ENCODE measurements around the gene CNIH2.
"Not testable (repeated sequence)": the region's sequence is repeated elsewhere in the genome, so short reads cannot be mapped to it uniquely, and the experiment has no call there.

The CNIH2 gene

DNA sequence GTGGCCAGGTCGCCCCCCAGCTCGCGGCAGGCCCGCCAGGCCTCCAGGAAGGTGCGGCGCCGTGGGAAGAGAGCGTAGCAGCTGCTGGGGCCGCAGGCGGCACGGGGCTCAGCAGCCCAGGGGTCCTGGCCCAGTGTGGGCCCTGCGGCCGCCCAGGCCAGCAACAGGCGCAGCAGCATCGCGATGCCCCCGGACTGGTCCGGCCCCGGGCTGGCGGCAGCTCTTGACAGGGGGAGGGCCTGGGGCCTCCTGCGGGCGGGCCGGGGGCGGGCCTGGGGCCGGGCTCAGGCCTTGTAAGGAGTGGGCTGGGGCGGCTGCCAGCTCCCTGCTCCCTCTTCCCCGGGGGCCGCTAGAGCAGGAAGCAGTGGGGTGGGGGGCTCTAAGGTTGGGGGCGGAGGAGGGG lies 38.9 kb downstream of the CNIH2 start, which contains the start of gene CD248:
Gene CD248, minus strand, starts transcription at position 196 of the 403 bp plus-strand sequence. Its CDS starts 17 bp downstream, at position 179.
- peak in 1 of 2 donors; percentile 17 for DNase-seq

DNA sequence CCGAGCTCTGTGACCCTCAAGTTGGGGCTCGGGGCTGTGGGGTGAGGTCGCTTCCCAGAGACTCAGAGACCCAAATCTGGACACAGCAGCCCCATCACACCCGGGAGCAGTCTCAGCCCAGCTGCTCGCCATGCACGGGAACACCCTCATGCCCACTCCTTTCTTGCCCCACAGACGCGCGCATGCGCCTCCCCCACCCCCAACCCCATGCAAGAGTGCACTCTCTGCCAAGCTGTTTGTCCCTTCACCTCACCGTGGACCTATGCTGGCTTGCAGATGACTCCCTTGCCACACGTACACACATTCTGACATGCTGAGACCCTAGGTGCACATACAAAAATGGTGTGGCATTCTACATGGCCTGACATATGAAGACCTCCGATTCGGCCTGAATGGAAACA lies 39.3 kb downstream of the CNIH2 start:
- peak; percentile 39 to 72 for DNase-seq

DNA sequence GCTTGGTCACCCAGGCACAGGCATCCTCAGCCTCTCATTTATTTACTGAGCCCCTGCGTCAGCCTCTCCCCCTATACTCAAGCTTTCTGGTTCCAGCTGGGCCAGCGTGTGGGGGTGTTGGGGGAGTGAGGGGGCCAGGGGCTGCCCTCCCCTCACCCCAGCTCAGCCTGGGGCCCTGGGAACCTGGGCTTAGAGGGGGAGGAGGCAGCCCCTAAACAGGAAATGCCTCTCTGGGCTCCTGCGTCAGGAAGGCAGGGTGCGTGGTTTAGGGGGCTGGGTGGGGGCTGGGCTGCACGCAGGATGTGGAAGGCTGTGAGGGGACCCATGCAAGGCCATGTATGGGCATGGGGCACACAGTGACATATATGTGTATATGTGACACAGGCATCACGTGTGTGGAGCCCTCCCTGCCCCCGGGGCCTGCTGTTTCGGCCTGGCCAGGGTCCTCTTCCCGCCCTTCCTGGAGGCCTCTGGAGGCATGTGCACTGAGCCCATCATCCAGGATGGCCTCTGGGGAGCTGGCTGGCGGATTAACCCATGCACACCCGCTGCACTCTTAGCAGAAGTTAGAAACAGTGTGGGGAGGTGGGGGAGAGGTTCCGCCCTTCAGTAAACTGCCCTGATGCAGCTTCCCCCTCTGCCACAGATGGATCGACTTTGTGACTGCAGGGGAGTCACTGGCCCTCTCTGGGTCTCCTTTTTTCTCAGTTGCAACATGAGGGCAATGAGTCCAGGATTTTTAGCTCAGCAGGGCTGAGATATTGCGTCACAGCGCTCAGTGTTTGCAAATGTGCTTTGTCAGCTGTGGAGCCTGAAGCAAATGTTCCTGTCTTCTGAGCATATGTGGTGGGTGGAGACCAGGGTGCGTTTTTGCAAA lies 40.0 kb downstream of the CNIH2 start:
- peak; percentile 74 to 89 for DNase-seq

DNA sequence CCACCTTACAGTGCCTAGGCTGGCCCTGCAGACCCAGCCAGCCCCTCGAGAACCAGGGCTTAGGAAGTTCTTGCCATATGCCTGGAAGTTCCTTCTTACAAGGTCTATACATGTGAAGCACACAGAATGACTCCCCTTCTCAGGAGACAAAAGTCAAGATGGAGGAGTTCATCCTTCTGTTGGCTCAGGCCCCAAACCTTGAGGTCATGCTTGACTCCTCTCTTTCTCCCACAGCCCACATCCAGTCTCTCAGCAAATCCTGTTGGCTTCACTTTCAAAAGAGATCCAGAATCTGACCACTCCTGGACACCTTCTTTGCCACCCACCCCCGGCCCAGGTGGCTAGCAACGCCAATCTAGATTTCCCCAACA lies 40.6 kb downstream of the CNIH2 start:
- DNase-seq: no peak

DNA sequence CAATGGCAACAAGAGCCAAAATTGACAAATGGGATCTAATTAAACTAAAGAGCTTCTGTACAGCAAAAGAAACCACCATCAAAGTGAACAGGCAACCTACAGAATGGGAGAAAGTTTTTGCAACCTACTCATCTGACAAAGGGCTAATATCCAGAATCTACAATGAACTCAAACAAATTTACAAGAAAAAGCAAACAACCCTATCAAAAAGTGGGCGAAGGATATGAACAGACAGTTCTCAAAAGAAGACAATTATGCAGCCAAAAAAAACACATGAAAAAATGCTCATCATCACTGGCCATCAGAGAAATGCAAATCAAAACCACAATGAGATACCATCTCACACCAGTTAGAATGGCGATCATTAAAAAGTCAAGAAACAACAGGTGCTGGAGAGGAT lies 42.3 kb downstream of the CNIH2 start:
- not testable (repeated sequence) for DNase-seq

DNA sequence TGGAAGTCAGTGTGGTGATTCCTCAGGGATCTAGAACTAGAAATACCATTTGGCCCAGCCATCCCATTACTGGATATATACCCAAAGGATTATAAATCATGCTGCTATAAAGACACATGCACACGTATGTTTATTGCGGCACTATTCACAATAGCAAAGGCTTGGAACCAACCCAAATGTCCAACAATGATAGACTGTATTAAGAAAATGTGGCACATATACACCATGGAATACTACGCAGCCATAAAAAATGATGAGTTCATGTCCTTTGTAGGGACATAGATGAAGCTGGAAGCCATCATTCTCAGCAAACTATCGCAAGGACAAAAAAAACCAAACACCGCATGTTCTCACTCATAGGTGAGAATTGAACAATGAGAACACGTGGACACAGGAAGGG lies 42.8 kb downstream of the CNIH2 start:
- not testable (repeated sequence) for DNase-seq

DNA sequence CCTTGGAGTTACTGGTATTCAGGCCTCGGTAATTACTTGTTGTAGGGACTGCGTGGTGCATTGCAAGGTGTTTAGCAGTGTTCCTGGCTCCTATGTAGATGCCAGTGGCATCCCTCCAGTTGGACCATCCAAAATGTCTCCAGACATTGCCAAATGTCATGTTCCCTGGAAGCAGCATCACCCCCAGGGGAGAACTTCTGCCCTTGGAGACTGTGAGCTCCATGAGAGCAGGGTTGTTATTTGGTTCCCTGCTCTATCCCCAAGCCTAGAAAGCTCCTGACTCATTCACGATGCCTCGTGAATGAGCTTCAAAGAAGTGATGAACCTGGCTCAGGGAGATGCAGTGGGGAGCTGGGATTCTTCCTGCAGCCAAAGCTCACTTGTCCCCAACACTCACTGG lies 43.6 kb downstream of the CNIH2 start:
- DNase-seq: no peak

DNA sequence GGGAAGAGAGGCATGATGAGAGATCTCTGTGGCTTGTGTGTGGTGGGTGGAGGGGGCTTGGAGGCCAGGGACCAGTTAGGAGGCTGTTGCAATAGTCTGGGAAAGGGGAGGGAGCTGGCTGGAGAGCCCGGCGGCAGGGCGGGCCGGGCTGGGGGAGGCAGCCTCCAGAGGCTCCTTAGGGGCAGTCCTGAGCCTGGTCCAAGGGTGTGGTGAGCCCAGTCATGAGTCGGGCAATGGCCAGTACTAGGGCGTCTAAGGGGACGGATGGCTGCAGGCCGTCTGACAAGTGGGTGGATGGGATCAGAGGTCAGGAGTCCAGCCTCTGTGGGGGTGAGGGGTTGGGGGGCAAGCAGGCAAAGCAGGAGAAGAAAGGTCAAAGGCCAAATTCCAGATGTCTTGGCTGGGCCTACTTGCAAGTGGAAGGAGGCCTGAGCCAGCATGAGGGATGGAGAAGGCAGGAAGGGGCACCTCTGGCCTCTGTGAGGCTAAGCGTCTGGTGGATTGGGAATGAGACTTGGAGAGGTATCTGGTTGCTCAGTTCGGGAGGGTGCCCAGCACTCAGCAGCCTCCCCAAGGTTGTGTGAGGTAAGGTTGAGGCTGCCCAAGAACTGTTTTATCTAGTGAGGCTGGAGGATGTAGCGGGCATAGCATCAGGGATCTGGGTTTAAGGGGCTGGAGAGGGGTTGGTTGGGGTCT lies 44.9 kb downstream of the CNIH2 start:
- DNase-seq: no peak

DNA sequence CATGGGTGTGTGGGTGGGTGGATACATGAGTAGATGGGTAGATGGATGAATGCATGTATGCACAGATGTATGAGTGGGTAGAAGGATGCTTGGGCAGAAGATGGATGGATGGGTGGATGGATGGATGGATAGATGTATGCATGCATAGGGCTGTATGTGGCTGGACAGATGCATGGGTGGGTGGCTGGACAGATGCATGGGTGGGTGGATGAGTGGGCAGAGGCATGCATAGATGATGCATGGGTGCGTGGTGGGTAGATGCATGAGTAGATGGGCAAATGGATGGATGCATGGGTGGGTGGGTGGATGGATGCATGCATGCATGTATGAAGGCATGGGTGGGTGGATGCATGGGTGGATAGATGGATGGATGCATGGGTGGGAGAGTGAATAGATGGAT lies 45.7 kb downstream of the CNIH2 start:
- DNase-seq: no peak

DNA sequence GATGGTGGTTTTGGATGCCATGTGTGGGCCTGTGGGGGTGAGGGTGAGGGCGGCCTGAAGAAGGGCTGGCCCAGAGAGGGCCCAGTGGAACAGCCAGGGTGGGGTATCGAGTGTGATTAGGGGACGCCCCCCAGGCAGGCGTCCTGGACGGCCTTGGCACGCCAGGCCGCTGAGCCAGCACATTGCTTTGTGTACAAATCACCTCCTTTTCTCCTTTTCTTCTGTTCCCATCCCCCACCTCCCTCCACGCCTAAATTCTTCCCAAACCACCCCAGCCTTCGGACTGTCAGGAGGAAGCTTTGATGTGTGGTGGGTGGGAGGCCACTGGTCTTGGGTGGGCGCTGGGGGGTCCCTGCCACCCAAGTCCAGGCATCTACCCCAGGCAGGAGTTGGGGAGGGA lies 46.7 kb downstream of the CNIH2 start:
- no peak for DNase-seq

DNA sequence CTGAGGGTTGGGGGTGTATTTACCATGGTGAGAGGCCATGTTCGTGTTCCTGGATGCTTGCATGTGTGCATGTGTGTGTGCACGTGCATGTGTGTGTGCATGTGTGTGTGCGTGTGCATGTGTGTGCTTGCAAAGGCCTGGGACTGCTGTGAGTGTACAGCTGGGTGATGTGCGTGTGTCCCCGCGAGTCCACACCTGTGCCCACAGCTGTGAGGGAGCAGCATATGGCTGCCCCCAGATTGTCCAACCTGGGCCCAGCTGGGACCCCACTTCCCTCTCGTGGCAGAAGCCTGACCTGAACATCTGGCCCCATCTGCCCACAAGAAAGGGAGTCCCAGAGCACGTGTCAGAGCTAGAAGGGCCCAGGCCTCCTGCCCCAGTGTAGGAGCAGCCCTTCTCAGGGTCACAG lies 47.3 kb downstream of the CNIH2 start:
- no peak for DNase-seq

DNA sequence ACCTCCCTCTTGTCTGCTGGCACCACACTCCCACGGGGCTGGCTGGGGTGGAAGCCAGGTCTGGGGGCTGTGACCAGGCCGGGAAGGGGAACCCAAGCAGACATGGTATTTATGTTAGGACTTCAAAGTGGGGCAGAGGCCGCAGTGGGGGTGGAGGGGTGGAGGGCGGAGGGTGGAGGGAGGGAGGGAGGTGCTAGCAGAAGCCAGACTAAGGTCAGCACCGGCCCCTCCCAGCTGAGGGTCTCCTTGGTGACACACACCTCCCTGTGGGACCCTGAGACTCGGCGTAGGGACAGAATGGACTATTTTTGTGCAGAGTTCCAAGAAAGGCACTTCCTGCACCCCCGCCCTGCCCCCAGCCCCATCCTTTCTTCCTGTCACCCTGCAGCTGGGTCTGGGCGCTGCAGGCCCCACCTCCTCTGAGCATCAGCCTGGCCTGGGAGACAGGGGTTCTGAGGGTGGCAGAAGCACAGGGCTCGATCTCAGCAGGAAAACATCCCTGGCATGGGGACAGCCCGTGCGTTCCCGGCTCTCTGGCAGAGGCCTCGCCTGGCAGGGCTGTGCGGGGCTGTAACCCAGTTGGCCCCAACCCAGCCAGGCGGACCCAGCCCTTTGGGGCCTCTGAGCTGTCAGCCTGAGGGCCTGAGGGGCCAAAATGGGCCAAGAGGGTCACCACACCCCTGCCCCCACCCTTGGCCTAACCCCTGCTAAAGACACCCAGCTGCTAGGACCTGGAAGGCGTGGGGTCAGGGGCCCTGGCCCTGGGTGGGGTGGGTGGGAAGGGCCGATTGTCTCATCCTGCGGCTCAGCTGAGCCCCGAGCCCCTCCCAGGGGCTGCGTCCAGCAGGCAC lies 48.5 kb downstream of the CNIH2 start:
- peak; percentile 29 to 31 for DNase-seq

DNA sequence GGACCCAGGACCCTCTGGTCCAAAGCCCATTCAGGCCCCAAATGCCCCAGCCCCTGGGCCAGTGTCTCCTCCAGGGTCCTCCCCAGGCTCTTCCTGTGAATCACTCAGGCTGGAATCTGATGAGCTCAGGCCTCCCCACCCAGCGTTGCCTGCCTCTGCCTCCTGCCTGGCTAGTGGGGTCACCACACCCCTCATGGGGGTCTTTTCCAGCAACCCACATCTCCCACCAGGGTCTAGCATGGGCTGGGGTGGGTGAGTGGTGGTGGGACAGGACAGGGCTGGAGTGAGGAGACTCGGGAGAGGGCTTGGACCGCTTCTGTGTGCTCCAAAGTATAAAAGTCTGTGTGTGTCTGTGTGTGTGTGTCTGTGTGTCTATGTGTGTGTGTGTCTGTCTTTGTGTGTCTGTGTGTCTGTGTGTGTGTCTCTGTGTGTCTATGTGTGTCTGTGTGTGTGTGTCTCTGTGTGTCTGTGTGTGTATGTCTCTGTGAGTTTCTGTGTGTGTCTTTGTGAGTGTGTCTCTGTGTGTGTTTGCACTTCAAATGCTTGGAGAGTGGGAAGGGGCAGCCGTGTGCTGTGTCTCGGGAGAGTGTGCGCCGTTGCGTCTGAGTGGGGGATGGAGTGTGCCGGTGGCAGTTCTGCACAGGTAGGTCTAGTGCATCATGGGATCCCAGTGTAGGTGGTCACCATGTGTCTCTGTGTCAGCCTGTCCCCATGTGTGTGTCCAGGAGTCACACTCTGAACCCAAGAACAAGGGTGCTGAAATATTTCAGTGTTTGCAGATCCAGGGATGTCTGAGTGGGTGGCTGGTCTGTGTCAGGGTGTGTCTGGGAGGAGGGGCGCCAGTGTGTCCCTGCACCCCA lies 49.4 kb downstream of the CNIH2 start:
- DNase-seq: no peak

DNA sequence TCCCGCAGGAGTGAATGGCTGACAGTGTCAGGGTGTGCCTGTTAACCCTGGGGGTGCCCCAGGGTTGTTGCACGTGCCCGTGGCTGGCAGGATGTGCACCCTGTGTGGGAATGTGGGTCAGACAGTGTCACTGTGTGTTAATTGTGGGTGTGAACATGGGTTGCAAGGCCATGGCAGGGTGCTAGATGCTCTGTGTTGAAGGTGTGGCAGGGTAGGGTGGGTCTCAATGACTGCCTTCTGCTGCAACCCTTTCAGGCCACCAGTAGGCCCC lies 50.0 kb downstream of the CNIH2 start:
- DNase-seq: peak; percentile 62 to 64

DNA sequence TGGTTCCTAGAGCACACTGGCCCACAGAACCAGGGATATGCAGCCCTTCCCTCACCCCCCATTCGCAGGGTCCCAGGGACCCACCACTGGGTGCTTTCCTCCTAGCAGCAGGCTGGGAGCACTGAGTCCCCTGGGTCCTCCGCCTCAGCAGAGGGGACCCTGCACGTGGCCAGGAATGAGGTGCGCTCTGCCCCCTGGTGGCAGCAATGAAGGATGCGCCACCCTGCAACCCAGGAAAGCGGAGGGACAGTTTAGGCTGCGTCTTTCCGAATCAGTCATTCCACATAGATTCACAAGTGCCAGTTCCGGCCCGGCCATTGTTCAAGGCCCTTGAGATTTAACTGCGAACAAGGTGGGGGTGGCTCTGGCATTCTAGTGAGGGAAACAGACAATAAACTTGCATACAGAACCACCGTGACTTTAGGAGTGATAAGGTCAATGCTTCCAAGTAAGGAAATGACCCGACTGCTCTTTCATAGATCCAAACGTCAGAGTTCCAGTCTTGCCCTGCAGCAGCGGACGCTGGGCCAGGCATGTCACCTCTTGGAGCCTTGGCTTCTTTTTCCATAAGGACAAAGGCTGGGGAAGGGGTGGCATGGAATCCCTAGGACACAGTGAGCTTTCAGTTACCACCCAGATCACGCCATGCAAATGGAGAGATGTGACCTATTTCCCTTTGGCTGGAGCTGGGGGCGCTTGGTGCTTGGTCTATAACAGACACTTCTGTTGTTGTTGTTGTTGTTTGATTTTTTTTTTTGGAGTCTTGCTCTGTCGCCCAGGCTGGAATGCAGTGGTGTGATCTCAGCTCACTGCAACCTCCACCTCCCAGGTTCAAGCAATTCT lies 50.5 kb downstream of the CNIH2 start:
- peak; percentile 84 for DNase-seq

DNA sequence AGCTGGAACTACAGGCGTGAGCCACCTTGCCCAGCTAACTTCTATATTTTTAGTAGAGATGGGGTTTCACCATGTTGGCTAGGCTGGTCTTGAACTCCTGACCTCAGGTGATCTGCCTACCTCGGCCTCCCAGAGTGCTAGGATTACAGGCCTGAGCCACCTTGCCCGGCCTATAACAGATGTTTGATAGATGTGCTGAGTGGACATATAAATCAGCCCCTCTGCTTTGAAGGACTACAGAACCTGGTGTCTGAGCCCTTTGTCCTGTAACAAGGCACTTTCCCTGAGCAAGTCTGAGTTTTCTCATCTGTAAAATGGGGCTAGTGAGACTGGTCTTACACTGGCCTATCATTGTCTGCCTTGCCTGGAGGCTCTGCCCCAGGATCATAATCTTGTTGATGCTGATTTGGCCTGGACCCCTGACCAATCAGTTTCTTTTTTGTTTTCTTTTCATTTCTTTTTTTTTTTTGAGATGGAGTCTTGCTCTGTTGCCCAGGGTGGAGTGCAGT lies 51.2 kb downstream of the CNIH2 start:
- DNase-seq: no peak

DNA sequence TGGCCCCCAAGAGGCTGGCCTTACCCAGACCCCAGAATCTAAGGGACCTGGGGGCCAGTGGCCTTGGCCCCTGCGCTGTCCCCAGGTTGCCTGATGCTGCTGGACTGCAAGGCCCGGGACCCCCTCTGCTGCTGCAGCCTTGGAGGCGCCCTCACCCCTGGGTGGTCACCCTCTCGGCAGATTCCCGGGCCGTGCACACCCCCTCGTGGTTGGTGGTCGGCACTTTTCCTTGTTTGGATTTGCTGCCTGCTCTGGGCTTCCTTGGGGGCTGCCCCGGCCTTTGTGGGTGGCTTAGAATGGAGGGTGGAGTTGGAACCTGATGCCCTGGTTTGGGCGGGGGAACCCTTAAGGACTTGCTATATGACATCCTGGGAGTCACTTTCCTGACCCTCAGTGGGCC lies 53.0 kb downstream of the CNIH2 start:
- DNase-seq: no peak

DNA sequence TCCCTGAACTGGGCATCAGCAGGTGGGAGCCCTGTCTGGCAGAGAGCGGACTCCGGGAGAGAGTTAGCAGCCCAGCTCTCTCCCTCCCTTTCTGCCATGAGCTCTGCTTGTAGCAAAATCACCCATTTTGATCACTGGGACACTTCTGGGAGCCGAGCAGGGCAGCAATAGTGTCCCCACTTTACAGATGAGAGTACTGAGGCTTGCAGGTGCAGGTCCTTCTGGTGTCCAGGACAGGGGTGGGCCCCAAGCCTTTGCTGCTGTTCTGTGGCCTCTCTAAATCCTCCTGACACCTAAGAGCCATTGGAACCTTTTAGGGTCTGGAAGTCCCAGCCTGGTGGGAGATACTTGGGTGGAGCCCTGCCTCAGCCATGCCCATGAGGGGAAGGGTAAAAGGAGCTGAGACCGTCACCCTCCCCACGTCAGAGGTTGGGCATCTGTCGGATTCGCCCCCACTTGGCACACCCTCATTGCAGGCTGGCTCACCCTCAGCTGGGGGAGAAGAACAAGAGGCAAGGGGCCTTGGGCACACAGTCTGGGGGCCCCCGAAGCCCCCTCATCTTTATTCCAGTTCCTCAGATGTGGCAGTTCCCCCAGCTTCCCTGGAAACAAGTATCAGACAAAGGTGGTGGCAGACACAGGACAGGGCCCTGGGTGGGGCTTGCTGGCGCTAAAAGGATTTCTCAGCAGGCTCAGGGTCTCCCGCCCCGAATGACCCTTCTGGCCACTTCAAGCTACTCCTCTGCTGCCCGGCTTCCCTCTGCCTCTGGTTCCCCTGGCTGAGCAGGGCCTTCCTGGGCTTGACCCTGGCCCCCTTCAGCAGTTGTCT lies 53.8 kb downstream of the CNIH2 start:
- DNase-seq: no peak

DNA sequence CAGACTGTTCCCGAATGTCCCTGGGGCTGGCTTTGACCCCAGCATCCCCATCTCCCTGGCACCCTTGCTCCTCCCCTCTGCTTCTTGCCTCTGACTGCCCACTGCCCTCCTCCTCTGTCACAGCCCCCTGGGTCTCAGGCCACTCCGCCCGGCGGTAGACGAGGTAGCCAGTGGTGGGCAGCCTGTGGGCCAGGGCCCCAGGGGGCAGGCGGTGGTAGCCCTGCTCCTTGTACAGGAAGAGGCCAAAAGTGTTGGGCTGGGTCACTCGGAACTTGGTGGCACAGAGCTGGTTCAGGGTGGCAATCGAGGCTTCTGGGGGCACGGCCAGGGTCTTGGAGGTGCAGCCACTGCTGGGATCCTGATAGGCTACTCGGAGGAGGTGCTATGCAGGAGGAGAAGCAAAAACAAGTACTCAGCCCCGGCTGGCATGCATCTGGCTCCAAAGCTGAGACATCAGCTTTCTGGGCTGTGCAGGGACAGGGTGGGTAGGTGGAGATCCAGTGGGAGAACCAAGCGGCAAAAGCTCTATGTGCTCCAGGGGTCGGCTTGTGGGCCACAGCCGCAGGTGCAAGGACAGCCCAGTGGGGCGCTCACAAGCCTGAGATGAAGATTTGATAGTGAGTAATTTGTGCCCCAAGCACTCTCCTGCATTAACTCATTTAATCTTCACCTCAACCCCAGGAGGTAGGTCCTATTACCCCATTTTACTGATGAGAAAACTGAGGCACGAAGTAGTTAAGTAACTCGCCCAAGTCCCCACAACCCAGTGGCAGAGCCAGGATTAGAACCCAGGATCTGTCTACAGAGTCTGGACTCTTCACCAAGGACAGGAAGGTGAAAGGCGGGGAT lies 54.6 kb downstream of the CNIH2 start:
- DNase-seq: no peak
